Prostate gland (tissue), 2 donors: ENCODE results near the gene MAB21L3. TPM values are rescaled to one million over a fixed set of nuclear protein-coding genes. Genes with fewer than 3 reads are reported as not detected.
A peak's percentile ranks its signal among the peaks of the same experiment; 100 is the strongest.

Experiments used
- DNase-seq: peaks from one replicate; pipeline ENCODE4 v3.0.0-alpha.2; 2019; ENCODE audit warnings: low spot score
- H3K27ac ChIP-seq, 2 donors: fragments of 200-600 bp; sonication (generic); 2 replicates each; pipeline ENCODE4 v1.5.1; 2017 to 2019
- H3K27me3 ChIP-seq: fragments of 200-600 bp; sonication (generic); replicated peaks from 2 replicates; pipeline ENCODE4 v1.5.1; 2019; ENCODE audit not compliant: insufficient read depth
- H3K36me3 ChIP-seq, 2 donors: fragments of 200-600 bp; sonication (generic); 1 replicate in 1 of 2; 2 replicates in 1 of 2; pipeline versions ENCODE4 v1.5.1 to v1.8.1; 2017 to 2019
- H3K4me1 ChIP-seq: fragments of 200-600 bp; sonication (generic); replicated peaks from 2 replicates; pipeline ENCODE4 v1.5.1; 2019
- H3K4me3 ChIP-seq, 2 donors: fragments of 200-600 bp; sonication (generic); 2 replicates each; pipeline ENCODE4 v1.5.1; 2017 to 2019
- H3K9me3 ChIP-seq: fragments of 200-600 bp; sonication (generic); 2 replicates; pipeline ENCODE4 v1.5.1; 2017
- CTCF ChIP-seq, 4 experiments: fragments of 200-600 bp in 2 of 4; fragments of 450-650 bp in 2 of 4; sonication (generic) in 2 of 4; IDR thresholded peaks; 1 replicate in 3 of 4; 2 replicates in 1 of 4; pipeline ENCODE4 v1.5.1; 2016 to 2019; ENCODE audit warnings: antibody characterized with exemption in 4 of 4, mild to moderate bottlenecking in 2 of 4, moderate library complexity in 2 of 4
- POLR2A ChIP-seq: fragments of 450-650 bp; IDR thresholded peaks from one replicate; pipeline ENCODE4 v1.6.1; 2016; ENCODE audit warnings: antibody characterized with exemption, mild to moderate bottlenecking
- POLR2AphosphoS5 ChIP-seq: sonication (generic); formaldehyde crosslinking; IDR thresholded peaks from one replicate; pipeline ENCODE4 v1.6.1; 2017; ENCODE audit warnings: antibody characterized with exemption
- WGBS: methylation state at CpG from one replicate; pipeline ENCODE4 v1.1.5; 2018; 5-methylcytosine and 5-hydroxymethylcytosine counted together
- intact Hi-C: fragments of 100-400 bp; cut with DNase I; formaldehyde crosslinking; loops from one replicate; pipeline ENCODE4 v1.14.2; 2022
- total RNA-seq, 2 donors: library from RNA; depleted of rRNA; stranded (reverse); fragments of >200 nt; gene quantifications; one replicate each; pipeline ENCODE4 v1.1.0, GENCODE V29; 2016

The MAB21L3 gene
- total RNA-seq, 2 donors from 2014 or later, result 4.4 to 4.7 TPM

- Histone ChIP-seq H3K9me3 (no peaks in the 10 kb centered on the region), H3K27ac (peak overlapping the region in 1 of 2 donors; percentile 11), H3K4me3 (no peak overlapping the region), H3K4me1 (no peaks in the 10 kb centered on the region), H3K27me3 (no peaks in the 10 kb centered on the region), H3K36me3 (no peaks in the 10 kb centered on the region)
- TF ChIP-seq CTCF (IDR thresholded peaks at IDR 0.05) (no peak), POLR2AphosphoS5 (no peak), POLR2A (no peak)
- no peak for DNase-seq
- WGBS, result 38% methylated on average over 4 of the region's 4 CpGs
- intact Hi-C loops, result loop anchor here (5.0 kb wide), 1 partner anchor 213 kb away; no protein-coding TSS in a partner anchor
Observed at GRCh38 chr1:116164604-116165368, 53.6 kb downstream of the MAB21L3 start.

GRCh38 chr1:116165572-116165971 lies 54.4 kb downstream of the MAB21L3 start:
- intact Hi-C loops, result loop anchor here (5.0 kb wide), 1 partner anchor 212 kb away; no protein-coding TSS in a partner anchor
- no peaks in the 10 kb centered on the region for H3K4me1 ChIP-seq
- H3K36me3 ChIP-seq, result no peaks in the 10 kb centered on the region
- no peak overlapping the region for H3K27ac ChIP-seq
- no peak overlapping the region for H3K4me3 ChIP-seq
- no peaks in the 10 kb centered on the region for H3K9me3 ChIP-seq
- TF ChIP-seq POLR2AphosphoS5 (no peak), CTCF (IDR thresholded peaks at IDR 0.05) (no peak), POLR2A (no peak)
- 71% methylated on average over 9 of the region's 9 CpGs for WGBS
- no peaks in the 10 kb centered on the region for H3K27me3 ChIP-seq
- no peak for DNase-seq

GRCh38 chr1:116166011-116166571 lies 54.9 kb downstream of the MAB21L3 start:
- no peaks in the 10 kb centered on the region for H3K4me1 ChIP-seq
- intact Hi-C loops, result loop anchor here (5.0 kb wide), 1 partner anchor 211 kb away; no protein-coding TSS in a partner anchor
- H3K4me3 ChIP-seq, result no peak overlapping the region
- H3K9me3 ChIP-seq, result no peaks in the 10 kb centered on the region
- WGBS, result 87% methylated on average over 6 of the region's 6 CpGs
- H3K27me3 ChIP-seq, result no peaks in the 10 kb centered on the region
- no peak for TF ChIP-seq POLR2AphosphoS5
- TF ChIP-seq POLR2A, result no peak
- TF ChIP-seq CTCF (IDR thresholded peaks at IDR 0.05), result no peak
- DNase-seq, result no peak
- H3K36me3 ChIP-seq, result no peaks in the 10 kb centered on the region
- H3K27ac ChIP-seq, result no peak overlapping the region

GRCh38 chr1:116166655-116167054 lies 55.5 kb downstream of the MAB21L3 start:
- no peak overlapping the region for H3K27ac ChIP-seq
- intact Hi-C loops, result loop anchor here (5.0 kb wide), 1 partner anchor 211 kb away; no protein-coding TSS in a partner anchor
- no peak for DNase-seq

More at GRCh38 chr1:116166655-116167054, 55.5 kb downstream of the MAB21L3 start:
- no peaks in the 10 kb centered on the region for H3K4me1 ChIP-seq
- H3K27me3 ChIP-seq, result no peaks in the 10 kb centered on the region
- TF ChIP-seq POLR2A (no peak), CTCF (IDR thresholded peaks at IDR 0.05) (no peak), POLR2AphosphoS5 (no peak)
- no peaks in the 10 kb centered on the region for H3K36me3 ChIP-seq
- WGBS, result 78% methylated on average over 4 of the region's 4 CpGs
- no peaks in the 10 kb centered on the region for H3K9me3 ChIP-seq
- H3K4me3 ChIP-seq, result no peak overlapping the region
